Measurements from ENCODE around the gene BAK1. TPM values are rescaled to one million over a fixed set of nuclear protein-coding genes. Genes with fewer than 3 reads are reported as not detected.
A peak's percentile ranks its signal among the peaks of the same experiment; 100 is the strongest.

The BAK1 gene
- total and polyA plus RNA-seq, 2 donors (not counting 3 experiments of a cell fraction or from before 2014, with no cell fraction given): 25.4 to 37.1 TPM

- BruUV-seq (replicated peaks): no TSS peak
- H3K27ac ChIP-seq (ENCODE audit: insufficient read depth, low read depth, low read length): no peak overlapping the region
- ChIA-PET POLR2A (no interaction called here), CTCF (interaction anchor here (0.7 to 1.7 kb wide), 3 partner anchors 9 to 31 kb away, joined by 4 to 6 read pairs (median 4); no protein-coding TSS in a partner anchor)
- no peaks in the 10 kb centered on the region for H4K20me1 ChIP-seq (replicated peaks; ENCODE audit: control insufficient read depth, extremely low read depth, insufficient read depth, low read length)
- H3K79me2 ChIP-seq (ENCODE audit: control insufficient read depth, insufficient read depth, low read length): no peaks in the 10 kb centered on the region
- intact Hi-C loops (cut with micrococcal nuclease) (no loop called here), dilution Hi-C loops (cut with MboI; ENCODE audit: extremely low pct_ligation_motif_present, low sequenced_read_pairs) (no loop called here)
- no peaks in the 10 kb centered on the region for H3K27me3 ChIP-seq (ENCODE audit: control insufficient read depth in 2 of 2, insufficient read depth in 2 of 2, low read length in 2 of 2)
- H3K4me1 ChIP-seq (ENCODE audit: control insufficient read depth, extremely low read depth, insufficient read depth, low read length): peaks cover 17% of the 10 kb centered on the region
- H3K4me2 ChIP-seq (ENCODE audit: insufficient read depth, low read length): no peak overlapping the region
- H3K9me1 ChIP-seq (replicated peaks; ENCODE audit: control insufficient read depth, extremely low read depth, insufficient read depth, low read length): no peaks in the 10 kb centered on the region
- DNase-seq (ENCODE audit: low read depth, low spot score) (no peak), FAIRE-seq (no peak)
- H3K36me3 ChIP-seq (ENCODE audit: control insufficient read depth in 2 of 2, extremely low read depth in 1 of 2, insufficient read depth in 2 of 2, low read length in 2 of 2): no peaks in the 10 kb centered on the region
- H3K9ac ChIP-seq (replicated peaks; ENCODE audit: extremely low read depth, insufficient read depth, low read length): no peak overlapping the region
- no peak overlapping the region for H3K4me3 ChIP-seq (replicated peaks in 1 of 3; ENCODE audit: insufficient read depth in 1 of 3, low read depth in 1 of 3, low read length in 3 of 3)
- H3K9me3 ChIP-seq (replicated peaks; ENCODE audit: control insufficient read depth, insufficient read depth, low read length): no peaks in the 10 kb centered on the region
- H2AFZ ChIP-seq (ENCODE audit: low read depth, low read length): no peak overlapping the region
- no peak for TF ChIP-seq POLR2AphosphoS5 (IDR thresholded peaks at IDR 0.05; ENCODE audit: insufficient read depth, low read depth, low read length)
- TF ChIP-seq GATA2 (IDR thresholded peaks at IDR 0.05; ENCODE audit: insufficient read depth, insufficient read length, low read depth, low read length): no peak
- no peak for TF ChIP-seq MAX (IDR thresholded peaks at IDR 0.05; ENCODE audit: insufficient read depth, insufficient read length)
Measured at GRCh38 chr6:33616113-33616512, 36.0 kb upstream of the BAK1 start.

GRCh38 chr6:33613795-33614168 lies 33.7 kb upstream of the BAK1 start:
- Histone ChIP-seq H3K27me3 (ENCODE audit: control insufficient read depth in 2 of 2, insufficient read depth in 2 of 2, low read length in 2 of 2) (no peaks in the 10 kb centered on the region), H3K9ac (replicated peaks; ENCODE audit: extremely low read depth, insufficient read depth, low read length) (no peak overlapping the region), H3K9me3 (replicated peaks; ENCODE audit: control insufficient read depth, insufficient read depth, low read length) (no peaks in the 10 kb centered on the region), H3K9me1 (replicated peaks; ENCODE audit: control insufficient read depth, extremely low read depth, insufficient read depth, low read length) (no peaks in the 10 kb centered on the region), H4K20me1 (replicated peaks; ENCODE audit: control insufficient read depth, extremely low read depth, insufficient read depth, low read length) (no peaks in the 10 kb centered on the region), H2AFZ (ENCODE audit: low read depth, low read length) (peak overlapping the region; percentile 94), H3K27ac (ENCODE audit: insufficient read depth, low read depth, low read length) (no peak overlapping the region), H3K36me3 (ENCODE audit: control insufficient read depth in 2 of 2, extremely low read depth in 1 of 2, insufficient read depth in 2 of 2, low read length in 2 of 2) (no peaks in the 10 kb centered on the region), H3K4me1 (ENCODE audit: control insufficient read depth, extremely low read depth, insufficient read depth, low read length) (peaks cover 20% of the 10 kb centered on the region), H3K79me2 (ENCODE audit: control insufficient read depth, insufficient read depth, low read length) (no peaks in the 10 kb centered on the region), H3K4me2 (ENCODE audit: insufficient read depth, low read length) (no peak overlapping the region), H3K4me3 (replicated peaks in 1 of 3; ENCODE audit: insufficient read depth in 1 of 3, low read depth in 1 of 3, low read length in 3 of 3) (no peak overlapping the region)
- TF ChIP-seq MYC (IDR thresholded peaks at IDR 0.05; ENCODE audit: low read depth, low read length): no peak
- TF ChIP-seq MAX (IDR thresholded peaks at IDR 0.05; ENCODE audit: insufficient read depth, insufficient read length): no peak
- peak; percentile 21 for TF ChIP-seq POLR2AphosphoS5 (IDR thresholded peaks at IDR 0.05; ENCODE audit: insufficient read depth, low read depth, low read length)
- TF ChIP-seq JUN (IDR thresholded peaks at IDR 0.05; ENCODE audit: borderline replicate concordance, insufficient read depth, insufficient read length, low read depth): no peak
- no peak for TF ChIP-seq EZH2 (IDR thresholded peaks at IDR 0.05; ENCODE audit: borderline replicate concordance, low read depth, low read length, severe bottlenecking)
- TF ChIP-seq POLR2A (IDR thresholded peaks at IDR 0.05; ENCODE audit: low read depth, low read length): peak; percentile 31
- dilution Hi-C loops (cut with MboI; ENCODE audit: extremely low pct_ligation_motif_present, low sequenced_read_pairs): no loop called here
- peak; percentile 4 for FAIRE-seq
- no TSS peak for BruUV-seq (replicated peaks)
- peak; percentile 42 for DNase-seq (ENCODE audit: low read depth, low spot score)
- POLR2A ChIA-PET: no interaction called here
- intact Hi-C loops (cut with micrococcal nuclease): no loop called here
- CTCF ChIA-PET: interaction anchor here (1.0 to 1.9 kb wide), 3 partner anchors 10 to 84 kb away, joined by 3 to 9 read pairs (median 7); no protein-coding TSS in a partner anchor
